Lung microvascular endothelial cell (primary cell): ENCODE results near the gene CENPN. TPM values are rescaled to one million over a fixed set of nuclear protein-coding genes. Genes with fewer than 3 reads are reported as not detected.

Experiments
- DNase-seq, 2 donors: peaks; one replicate each; pipeline versions ENCODE4 v3.0.0 to v3.0.0-alpha.2; 2010; ENCODE audit warnings: low read depth in 2 of 2
- total RNA-seq: library from RNA; depleted of rRNA; stranded (reverse); fragments of >200 nt; gene quantifications from 2 replicates; pipeline ENCODE4 v1.2.1, GENCODE V29; 2014

Gene CENPN
- total RNA-seq, 1 donor from 2014 or later: 18.3 TPM

DNA sequence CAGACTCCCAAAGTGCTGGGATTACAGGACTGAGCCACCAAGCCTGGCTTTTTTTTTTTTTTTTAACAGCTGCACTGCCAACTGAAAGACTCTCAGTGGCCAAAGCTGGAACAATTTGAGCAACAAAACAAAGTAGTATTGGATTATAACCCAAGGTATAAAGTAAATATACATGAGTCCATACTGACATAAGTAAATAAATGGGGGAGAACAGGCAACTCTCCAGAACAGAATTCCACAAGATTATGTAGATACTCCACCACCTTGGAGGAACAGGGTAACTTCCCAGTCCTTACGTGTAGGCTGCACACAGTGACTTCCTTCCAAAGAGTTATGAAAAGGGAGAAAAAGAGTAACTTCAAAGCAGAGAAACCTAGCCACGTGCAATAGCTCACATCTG lies 16.0 kb upstream of the CENPN start:
- no peak for DNase-seq

GRCh38 chr16:80991792-80992430 lies 15.1 kb upstream of the CENPN start:
- no peak for DNase-seq

DNA sequence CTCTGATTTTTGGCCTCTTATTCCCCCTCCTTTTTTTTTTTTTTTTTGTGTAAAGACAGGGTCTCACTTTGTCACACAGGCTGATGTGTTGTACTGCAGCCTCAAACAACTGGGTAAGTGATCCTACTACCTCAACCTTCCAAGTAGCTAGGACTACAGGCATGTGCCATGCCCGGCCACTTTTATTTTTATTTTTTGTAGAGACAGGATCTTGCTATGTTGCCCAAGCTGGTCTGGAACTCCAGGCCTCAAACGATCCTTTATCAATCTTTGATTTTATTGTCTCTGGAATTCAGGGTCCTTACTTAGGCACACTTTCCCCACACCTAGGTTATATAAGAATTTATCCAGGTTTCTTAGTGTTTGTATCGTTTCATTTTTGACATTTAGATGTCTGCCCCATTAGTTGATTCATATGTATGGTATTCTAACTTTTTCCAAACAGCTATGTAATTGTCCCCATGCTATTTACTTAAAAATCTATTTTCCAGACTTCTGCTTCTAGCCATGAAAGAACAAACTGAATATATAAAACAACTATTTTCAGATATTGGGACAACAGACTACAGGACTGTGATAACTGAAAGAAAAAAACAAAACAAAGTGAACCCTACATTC lies 14.2 kb upstream of the CENPN start:
- DNase-seq: no peak

DNA sequence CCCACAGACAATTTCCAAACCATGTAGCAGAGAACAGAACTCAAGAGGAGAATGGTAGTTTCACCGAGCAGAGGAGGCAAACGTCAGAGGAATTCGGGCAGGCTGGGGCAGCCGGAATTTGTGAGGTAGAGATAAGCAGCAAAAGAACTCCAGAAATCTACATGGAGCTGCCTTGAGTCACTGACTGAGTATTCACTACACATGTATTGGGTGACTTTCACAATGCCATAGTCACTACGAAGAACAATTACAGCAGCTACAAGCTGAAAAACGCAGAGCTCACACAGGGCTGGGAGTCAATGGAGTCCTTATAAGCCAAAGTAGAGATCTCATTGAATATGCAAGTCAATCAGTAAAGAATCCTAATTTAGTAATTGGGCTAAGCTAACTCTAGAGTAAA lies 13.7 kb upstream of the CENPN start:
- peak; percentile 31 to 85 for DNase-seq

DNA sequence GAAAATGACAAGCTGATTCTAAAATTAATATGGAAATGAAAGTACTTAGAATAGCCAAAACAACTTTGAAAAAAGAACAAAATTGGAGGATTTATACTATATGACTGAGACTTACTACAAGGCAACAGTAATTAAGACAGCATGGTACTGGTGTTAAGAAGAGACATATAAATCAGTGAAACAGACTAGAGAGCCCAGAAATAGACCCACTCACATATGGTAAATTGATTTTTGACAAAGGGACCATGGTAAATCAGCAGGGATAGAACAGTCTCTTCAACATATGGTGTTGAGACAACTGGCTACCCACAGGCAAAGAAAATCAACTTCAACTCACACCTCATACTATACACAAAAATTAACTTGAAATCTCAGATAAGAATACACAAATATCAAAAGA lies 13.2 kb upstream of the CENPN start:
- no peak for DNase-seq

DNA sequence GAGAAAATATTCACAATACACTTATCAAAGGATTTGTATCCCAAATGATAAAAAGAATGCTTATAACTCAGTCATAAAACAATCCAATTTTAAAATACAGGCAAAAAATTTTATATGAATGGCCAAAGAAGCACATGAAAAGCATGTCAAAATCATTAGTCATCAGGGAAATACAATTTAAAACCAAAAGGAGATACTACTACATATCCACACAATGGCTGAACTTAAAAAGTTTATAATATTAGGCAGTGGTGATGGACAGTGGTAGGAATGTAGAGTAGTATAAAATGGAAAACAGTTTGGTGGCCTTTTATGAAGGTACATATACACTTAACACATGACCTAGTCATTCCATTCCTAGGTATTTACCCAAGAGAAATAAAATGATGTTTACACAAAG lies 12.6 kb upstream of the CENPN start:
- DNase-seq: peak in 1 of 2 donors; percentile 19

- no peak for DNase-seq
Measured at GRCh38 chr16:80996688-80997138, 10.3 kb upstream of the CENPN start.

- DNase-seq: peak in 1 of 2 donors; percentile 16
Measured at GRCh38 chr16:80997139-80997798, 9.7 kb upstream of the CENPN start.

DNA sequence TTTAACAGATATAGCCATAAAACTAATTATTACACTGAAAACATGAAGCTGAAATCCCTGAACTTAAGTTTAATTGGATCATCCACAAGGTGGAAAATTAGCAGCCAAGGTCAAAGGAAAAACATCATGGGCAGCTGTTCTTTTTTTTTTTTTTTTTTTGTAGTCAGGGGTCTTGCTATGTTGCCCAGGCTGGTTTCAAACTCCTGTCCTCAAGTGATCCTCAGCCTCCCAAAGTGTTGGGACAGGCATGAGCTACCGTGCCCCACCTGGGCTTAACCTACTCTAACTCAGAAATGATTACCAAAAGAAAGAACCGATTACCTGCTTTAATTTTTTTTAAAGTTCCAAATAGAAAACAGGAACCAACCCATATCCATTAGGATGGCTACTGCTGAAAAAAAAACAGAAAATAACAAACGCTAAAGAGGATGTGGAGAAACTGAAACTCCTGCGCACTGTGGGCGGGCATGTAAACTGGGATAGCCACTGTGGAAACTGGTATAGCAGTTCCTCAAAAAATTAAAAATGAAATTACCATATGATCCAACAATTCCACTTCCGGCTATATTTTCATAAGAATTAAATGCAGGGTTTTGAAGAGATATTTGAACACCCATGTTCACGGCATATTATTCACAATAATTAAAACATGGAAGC lies 8.9 kb upstream of the CENPN start:
- DNase-seq: no peak

DNA sequence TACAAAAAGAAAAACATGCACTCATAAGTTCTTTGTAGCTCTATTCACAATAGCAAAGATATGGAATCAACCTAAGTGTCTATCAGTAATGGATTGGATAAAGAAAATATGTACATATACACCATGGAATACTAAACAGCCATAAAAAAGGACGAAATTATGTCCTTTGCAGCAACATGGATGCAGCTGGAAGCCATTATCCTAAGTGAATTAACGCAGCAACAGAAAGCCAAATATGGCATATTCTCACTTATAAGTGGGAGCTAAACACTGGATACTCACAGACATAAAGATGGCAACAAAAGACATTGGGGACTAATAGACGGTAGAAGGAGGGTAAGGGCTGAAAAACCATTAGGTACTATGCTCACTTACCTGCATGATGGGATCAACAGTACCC lies 6.1 kb upstream of the CENPN start:
- no peak for DNase-seq

DNA sequence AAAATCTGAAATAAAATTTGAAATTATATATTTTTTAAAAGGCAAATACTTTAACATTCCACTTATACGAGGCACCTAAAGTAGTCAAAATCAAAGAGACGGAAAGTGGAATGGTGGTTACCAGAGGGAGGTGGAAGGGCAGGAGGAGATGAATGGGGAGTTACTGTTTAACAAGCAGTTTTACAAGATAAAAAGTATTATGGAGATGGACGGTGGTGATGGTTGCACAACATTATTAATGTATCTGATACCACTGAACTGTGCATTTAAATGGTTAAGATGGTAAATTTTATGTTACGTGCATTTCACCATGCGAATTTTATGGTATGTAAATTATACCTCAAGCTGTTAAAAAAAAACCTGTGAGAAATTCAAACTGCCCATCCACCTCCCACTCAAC lies 5.7 kb upstream of the CENPN start:
- no peak for DNase-seq

DNA sequence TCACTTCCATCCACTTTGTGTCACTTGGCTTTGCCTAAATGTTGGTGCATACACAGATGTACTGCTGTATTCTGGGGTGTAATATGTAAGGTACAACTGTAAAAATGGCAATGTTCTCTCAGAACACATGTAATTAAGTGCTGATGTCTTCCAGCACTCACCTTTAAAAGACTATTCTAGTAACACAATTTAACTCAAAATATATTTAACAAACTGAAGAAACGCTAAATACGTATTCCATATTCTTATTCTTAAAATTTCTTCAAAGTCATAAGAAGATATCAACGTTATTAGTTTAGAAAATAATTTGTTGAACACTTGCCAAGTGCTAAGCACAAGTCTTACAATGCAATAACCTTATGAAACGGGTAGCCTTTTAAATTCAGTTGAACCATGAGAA lies 4.0 kb upstream of the CENPN start:
- DNase-seq: no peak

DNA sequence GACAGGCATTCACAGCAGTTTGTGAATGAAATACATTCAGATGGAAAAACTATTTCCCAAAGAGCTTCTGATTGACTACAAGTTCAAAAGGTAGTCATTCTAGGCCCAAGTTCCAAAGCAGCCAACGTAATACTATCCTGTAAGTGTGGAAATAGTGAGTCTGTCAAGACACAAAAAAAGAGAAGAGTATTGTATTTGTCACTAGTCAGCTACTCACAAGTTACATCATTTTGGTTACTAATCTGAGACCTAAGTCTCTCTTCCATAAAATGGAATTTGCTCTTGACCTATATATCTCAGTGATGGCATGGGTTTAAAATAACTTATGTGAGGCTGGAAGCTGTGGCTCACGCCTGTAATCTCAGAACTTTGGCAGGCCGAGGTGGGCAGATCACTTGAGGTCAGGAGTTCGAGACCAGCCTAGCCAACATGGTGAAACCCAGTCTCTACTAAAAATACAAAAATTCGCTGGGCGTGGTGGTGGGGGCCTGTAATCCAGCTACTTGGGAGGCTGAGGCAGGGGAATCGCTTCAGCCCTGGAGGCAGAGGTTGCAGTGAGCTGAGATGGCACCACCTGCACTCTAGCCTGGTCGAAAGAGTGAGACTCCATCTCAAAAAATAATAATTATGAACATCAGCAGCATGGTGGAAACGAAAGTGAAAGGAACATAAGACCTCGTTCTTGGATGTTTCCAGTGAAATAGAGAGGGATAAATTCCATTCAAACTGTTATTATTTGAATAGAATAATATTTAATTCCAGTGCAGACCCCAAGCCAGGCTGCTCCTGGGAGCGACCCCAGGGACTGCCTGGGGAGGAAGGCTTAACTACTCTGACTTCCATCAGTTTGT lies 3.2 kb upstream of the CENPN start:
- peak; percentile 25 to 55 for DNase-seq

- DNase-seq: peak; percentile 58 to 66
Measured at GRCh38 chr16:81004646-81005353, 2.2 kb upstream of the CENPN start.

GRCh38 chr16:81005610-81006161 lies 1.3 kb upstream of the CENPN start:
- DNase-seq: peak; percentile 31 to 35

DNA sequence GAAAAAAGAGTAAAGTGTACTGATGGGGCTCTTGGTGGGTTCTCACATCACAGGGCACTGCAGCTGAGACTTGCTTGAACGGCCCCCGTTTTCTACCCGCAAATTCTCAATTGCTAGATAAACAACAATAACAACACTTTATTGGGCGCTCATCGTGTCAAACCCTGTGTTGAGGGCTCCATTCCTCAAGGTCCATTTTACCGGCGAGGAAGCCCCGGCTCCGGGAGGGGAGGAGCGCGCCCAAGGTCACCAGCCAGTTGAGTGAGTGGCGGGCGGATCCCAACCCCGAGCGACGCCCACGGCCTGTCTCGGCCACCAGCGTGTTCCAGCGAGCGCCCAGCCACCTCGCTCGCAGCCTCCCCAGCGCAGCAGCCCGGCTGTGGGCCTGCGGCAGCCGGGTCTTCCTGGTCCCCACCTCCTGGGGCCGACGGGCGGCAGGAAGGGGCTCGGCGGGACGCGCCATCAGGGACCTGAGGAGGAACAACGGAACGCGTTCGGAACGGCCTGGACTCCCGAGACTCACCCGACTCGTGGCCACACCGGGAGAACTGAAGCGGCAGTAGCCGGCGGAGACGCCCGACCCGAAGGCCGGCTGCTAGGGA lies 702 bp upstream of the CENPN start:
- peak; percentile 67 to 68 for DNase-seq

GRCh38 chr16:81008505-81008789 lies 1.4 kb downstream of the CENPN start:
- DNase-seq: no peak

DNA sequence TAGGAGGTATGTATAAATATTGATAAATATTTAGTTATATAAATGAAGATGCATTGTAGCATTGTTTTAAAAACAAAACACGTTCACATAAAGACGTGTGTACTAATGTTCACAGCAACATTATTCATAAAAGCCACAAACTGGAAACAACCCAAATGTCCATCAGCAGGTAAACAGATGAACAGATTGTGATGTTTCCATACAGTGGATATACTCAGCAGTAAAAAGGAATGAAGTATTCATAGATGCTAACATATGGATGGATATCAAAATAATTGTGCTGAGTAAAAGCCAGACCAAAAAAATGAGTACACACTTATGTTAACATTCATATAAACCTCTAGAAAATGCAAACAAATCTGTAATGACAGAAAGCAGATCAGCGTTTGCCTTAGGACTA lies 6.0 kb downstream of the CENPN start:
- no peak for DNase-seq

GRCh38 chr16:81014672-81015071 lies 7.7 kb downstream of the CENPN start:
- no peak for DNase-seq

GRCh38 chr16:81018496-81018895 lies 11.5 kb downstream of the CENPN start:
- no peak for DNase-seq
